Panc1 (cell line): Measurements from ENCODE around the gene TMEM167A. TPM values are rescaled to one million over a fixed set of nuclear protein-coding genes. Genes with fewer than 3 reads are reported as not detected.

Experiments
- ATAC-seq: fragments of 200-7000 bp; cut with Tn5 transposase; 2 replicates; pipeline ENCODE4 v1.9.1; 2020; ENCODE audit warnings: mild to moderate bottlenecking, moderate library complexity
- Bru-seq: library from RNA; stranded (reverse); fragments of 400-500 nt; gene quantifications from one replicate; lab custom pipeline; 2021; lab: Mats Ljungman, UMichigan
- BruChase-seq, 2 experiments: library from RNA; stranded (reverse); fragments of 400-500 nt; gene quantifications; one replicate each; lab custom pipeline; 2021; lab: Mats Ljungman, UMichigan
- BruUV-seq: library from RNA; stranded (reverse); fragments of 400-500 nt; replicated peaks from 2 replicates; lab custom pipeline; 2021; lab: Mats Ljungman, UMichigan
- CTCF ChIA-PET: fragments of 300-600 bp; sonication (Branson Sonifier 250); formaldehyde crosslinking; loops from one replicate; lab custom pipeline; 2022; ENCODE audit warnings: antibody characterized with exemption; lab: Charles Lee
- POLR2A ChIA-PET: fragments of 300-600 bp; sonication (Branson Sonifier 250); formaldehyde crosslinking; loops from one replicate; lab custom pipeline; 2022; ENCODE audit warnings: antibody characterized with exemption; lab: Charles Lee
- DNase-seq: peaks from one replicate; pipeline ENCODE4 v3.0.0-alpha.2; 2010; ENCODE audit warnings: low read depth, low spot score
- H3K27ac ChIP-seq: 2 replicates; pipeline ENCODE4 v1.5.1; 2011; ENCODE audit warnings: mild to moderate bottlenecking, low read length, inconsistent platforms
- H3K27me3 ChIP-seq: fragments of 200-500 bp; sonication (Bioruptor generic); 2 replicates; pipeline ENCODE4 v1.6.0; 2014; ENCODE audit warnings: low read length, inconsistent platforms; ENCODE audit not compliant: control insufficient read depth, insufficient read depth
- H3K36me3 ChIP-seq: fragments of 200-500 bp; sonication (Bioruptor generic); 2 replicates; pipeline ENCODE4 v1.5.1; 2014; ENCODE audit warnings: inconsistent platforms, mild to moderate bottlenecking, low read length, moderate library complexity; ENCODE audit not compliant: control insufficient read depth, insufficient read depth
- H3K4me1 ChIP-seq: 2 replicates; pipeline ENCODE4 v1.5.1; 2011; ENCODE audit warnings: inconsistent platforms, mild to moderate bottlenecking, low read length, moderate library complexity; ENCODE audit not compliant: control insufficient read depth, insufficient read depth
- H3K4me3 ChIP-seq, 2 experiments: 2 replicates each; pipeline ENCODE4 v1.5.1; 2011 to 2012; ENCODE audit warnings: low read depth in 2 of 2, low read length in 2 of 2, mild to moderate bottlenecking in 2 of 2, inconsistent platforms in 1 of 2, moderate library complexity in 1 of 2
- H3K9me3 ChIP-seq: fragments of 200-500 bp; sonication (Bioruptor generic); 2 replicates; pipeline ENCODE4 v1.5.1; 2014; ENCODE audit warnings: low read depth, mild to moderate bottlenecking, inconsistent platforms, low read length, moderate library complexity; ENCODE audit not compliant: control insufficient read depth, insufficient read depth
- CTCF ChIP-seq: fragments of 450-650 bp; IDR thresholded peaks from 2 replicates; pipeline ENCODE4 v1.5.1; 2017; ENCODE audit warnings: mild to moderate bottlenecking
- POLR2AphosphoS5 ChIP-seq: IDR thresholded peaks from 2 replicates; pipeline ENCODE4 v1.6.1; 2012; ENCODE audit warnings: mild to moderate bottlenecking, low read depth, low read length, moderate library complexity
- SIN3A ChIP-seq: IDR thresholded peaks from 2 replicates; pipeline ENCODE4 v1.6.1; 2012; ENCODE audit warnings: low read depth, mild to moderate bottlenecking, low read length, moderate library complexity, borderline replicate concordance; ENCODE audit not compliant: insufficient read depth
- TCF7L2 ChIP-seq: IDR thresholded peaks from 2 replicates; pipeline ENCODE4 v1.6.1; 2011; ENCODE audit warnings: mild to moderate bottlenecking, low read depth, low read length, inconsistent platforms
- in situ Hi-C: cut with HindIII; loops from 2 replicates; pipeline ENCODE4 v1.10.0; 2016; ENCODE audit warnings: low sequenced_read_pairs, low pct_unique_long_range_greater_than_20kb
- intact Hi-C: fragments of 100-400 bp; cut with micrococcal nuclease; formaldehyde crosslinking; loops from one replicate; pipeline ENCODE4 v1.10.0; 2022; ENCODE audit not compliant: unreplicated experiment
- long read RNA-seq: library from polyadenylated mRNA; unstranded; transcript quantifications from one replicate; pipeline ENCODE4 v2.0.0, GENCODE V29; 2021; ENCODE audit not compliant: unreplicated experiment
- polyA plus RNA-seq: library from polyadenylated mRNA; unstranded; fragments of >200 nt; gene quantifications from one replicate; pipeline ENCODE4 v1.2.1, GENCODE V29; 2012; ENCODE audit warnings: missing spikeins; ENCODE audit not compliant: insufficient read length
- total RNA-seq: library from RNA; stranded (reverse); gene quantifications from one replicate; pipeline ENCODE4 v1.2.1, GENCODE V29; 2021; ENCODE audit not compliant: unreplicated experiment
- TF ChIP-seq, protein P1 (sequence below), 2 experiments: IDR thresholded peaks; 2 replicates each; pipeline ENCODE4 v1.6.1; 2011 to 2012; ENCODE audit warnings: low read depth in 2 of 2, control low read depth in 1 of 2, low read length in 1 of 2, mild to moderate bottlenecking in 1 of 2, moderate library complexity in 1 of 2; ENCODE audit not compliant: insufficient read depth in 1 of 2

Gene TMEM167A, protein sequence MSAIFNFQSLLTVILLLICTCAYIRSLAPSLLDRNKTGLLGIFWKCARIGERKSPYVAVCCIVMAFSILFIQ
- total RNA-seq, result 117 TPM
- polyA plus RNA-seq, result 35.9 TPM
- percentile 96 among the genes with signal in this experiment for Bru-seq, nascent RNA
- BruChase-seq, experiment 1, labeled RNA remaining after a 2-hour chase, result percentile 95 among the genes with signal in this experiment
- percentile 97 among the genes with signal in this experiment for BruChase-seq, experiment 2, labeled RNA remaining after a 6-hour chase
- long read RNA-seq, full-length matches to known transcripts, result 162 of 185 reads
- long read RNA-seq, partial matches to known transcripts, result 6 of 185 reads
- long read RNA-seq, other reads (novel, unspliced or antisense), result 17 of 185 reads

DNA sequence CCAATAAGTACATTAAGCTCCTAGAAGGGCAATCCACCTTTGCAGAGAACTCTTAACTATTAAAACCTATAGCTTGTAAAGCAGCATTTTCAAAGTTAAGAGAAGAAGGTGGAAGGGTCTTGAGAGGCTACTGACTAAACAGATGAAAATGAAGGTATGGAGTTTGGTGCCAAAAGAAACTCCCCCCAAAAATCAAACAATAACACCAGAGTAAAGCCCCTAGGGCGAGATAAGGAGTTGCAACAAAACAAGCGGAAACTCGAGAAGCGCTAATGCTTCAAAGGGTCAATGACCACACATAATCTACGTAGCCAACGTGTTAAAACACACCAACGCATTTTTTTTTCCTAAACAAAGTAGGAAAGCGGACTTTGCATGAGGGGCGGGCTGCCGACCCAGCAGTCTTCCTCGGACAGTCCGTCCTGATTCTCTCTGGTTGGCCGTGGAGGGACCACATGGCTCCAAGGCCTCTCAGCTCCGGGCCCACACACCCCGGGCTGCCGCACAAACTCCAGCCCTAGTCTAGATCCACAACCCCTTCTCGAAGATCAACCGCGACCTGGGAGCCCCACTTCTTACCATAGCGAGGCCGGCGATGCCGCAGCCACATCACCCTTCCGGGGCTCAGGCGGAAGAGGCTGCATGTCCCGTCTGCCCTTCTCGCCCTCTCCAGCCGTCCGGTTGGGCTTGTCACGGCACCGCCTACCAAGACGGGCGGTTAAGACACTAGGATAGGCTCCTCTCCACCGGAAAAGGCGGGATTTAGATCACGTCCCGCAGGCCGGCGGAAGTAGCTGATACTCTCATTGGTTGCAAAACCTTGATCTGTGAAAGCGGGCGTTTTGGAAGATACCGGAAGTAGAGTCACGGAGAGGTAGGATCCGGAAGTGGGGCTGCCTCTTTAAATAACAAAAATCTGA, at the start of gene TMEM167A, which contains the start of gene XRCC4:
TMEM167A (minus strand) TSS at position 653 of the 920 bp plus-strand sequence; CDS start at position 582, 71 bp downstream.
XRCC4 (plus strand) TSS at position 806 of the 920 bp plus-strand sequence. CDS start 27,373 bp downstream, outside the sequence.
- BruUV-seq, result no TSS peak
- peaks cover 8% of the 10 kb centered on the region; the same call in 1 of the 2 replicates for H3K4me1 ChIP-seq
- no peaks in the 10 kb centered on the region for H3K9me3 ChIP-seq
- TF ChIP-seq, protein P1, sequence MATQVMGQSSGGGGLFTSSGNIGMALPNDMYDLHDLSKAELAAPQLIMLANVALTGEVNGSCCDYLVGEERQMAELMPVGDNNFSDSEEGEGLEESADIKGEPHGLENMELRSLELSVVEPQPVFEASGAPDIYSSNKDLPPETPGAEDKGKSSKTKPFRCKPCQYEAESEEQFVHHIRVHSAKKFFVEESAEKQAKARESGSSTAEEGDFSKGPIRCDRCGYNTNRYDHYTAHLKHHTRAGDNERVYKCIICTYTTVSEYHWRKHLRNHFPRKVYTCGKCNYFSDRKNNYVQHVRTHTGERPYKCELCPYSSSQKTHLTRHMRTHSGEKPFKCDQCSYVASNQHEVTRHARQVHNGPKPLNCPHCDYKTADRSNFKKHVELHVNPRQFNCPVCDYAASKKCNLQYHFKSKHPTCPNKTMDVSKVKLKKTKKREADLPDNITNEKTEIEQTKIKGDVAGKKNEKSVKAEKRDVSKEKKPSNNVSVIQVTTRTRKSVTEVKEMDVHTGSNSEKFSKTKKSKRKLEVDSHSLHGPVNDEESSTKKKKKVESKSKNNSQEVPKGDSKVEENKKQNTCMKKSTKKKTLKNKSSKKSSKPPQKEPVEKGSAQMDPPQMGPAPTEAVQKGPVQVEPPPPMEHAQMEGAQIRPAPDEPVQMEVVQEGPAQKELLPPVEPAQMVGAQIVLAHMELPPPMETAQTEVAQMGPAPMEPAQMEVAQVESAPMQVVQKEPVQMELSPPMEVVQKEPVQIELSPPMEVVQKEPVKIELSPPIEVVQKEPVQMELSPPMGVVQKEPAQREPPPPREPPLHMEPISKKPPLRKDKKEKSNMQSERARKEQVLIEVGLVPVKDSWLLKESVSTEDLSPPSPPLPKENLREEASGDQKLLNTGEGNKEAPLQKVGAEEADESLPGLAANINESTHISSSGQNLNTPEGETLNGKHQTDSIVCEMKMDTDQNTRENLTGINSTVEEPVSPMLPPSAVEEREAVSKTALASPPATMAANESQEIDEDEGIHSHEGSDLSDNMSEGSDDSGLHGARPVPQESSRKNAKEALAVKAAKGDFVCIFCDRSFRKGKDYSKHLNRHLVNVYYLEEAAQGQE (IDR thresholded peaks at IDR 0.05; ENCODE audit: insufficient read depth in 1 of 2, low read depth in 2 of 2, low read length in 1 of 2), result no peak
- TF ChIP-seq CTCF (no peak), TCF7L2 (peak; percentile 82), POLR2AphosphoS5 (peak; percentile 86), SIN3A (no peak; the same call in 1 of the 2 replicates)
- H3K4me3 ChIP-seq, result peak within 1 kb of the TSS; percentile 96 to 100
- in situ Hi-C loops (no loop called here), intact Hi-C loops (loop anchor here (5.0 kb wide), 1 partner anchor 395 kb away; the partner anchor contains the start of gene VCAN)
- H3K36me3 ChIP-seq, result peaks cover 6% of the 10 kb centered on the region; the same call in 1 of the 2 replicates
- POLR2A ChIA-PET, result interaction anchor here (0.6 to 0.9 kb wide), 3 partner anchors 9 to 204 kb away, joined by 3 to 6 read pairs (median 4); no protein-coding TSS in a partner anchor
- peak; percentile 89 for DNase-seq
- H3K27ac ChIP-seq, result peak within 1 kb of the TSS; percentile 99
- ATAC-seq, result peak; percentile 100
- CTCF ChIA-PET, result interaction anchor here (0.6 kb wide), 1 partner anchor 718 kb away, joined by 3 read pairs; no protein-coding TSS in a partner anchor
- no peaks in the 10 kb centered on the region for H3K27me3 ChIP-seq

DNA sequence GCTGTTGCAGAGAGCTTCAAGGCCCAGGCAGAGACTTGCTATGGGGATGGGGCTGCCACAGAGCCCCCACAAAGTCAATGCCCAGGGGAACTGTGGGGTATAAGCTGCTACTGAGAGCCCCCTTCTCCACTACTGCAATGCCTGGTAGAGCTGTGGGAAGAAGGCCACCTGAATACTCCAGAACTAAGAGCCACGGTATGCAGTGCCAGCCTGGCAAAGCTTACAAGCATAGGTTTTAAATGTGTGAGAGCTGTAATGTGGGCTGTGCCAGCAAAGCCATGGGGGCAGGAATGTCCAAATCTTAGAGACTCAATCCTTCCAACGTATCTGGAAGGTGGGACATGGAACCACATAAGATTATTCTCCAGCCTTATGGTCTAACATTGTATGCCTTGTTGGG, 49.3 kb upstream of the TMEM167A start:
- no peaks in the 10 kb centered on the region; the same call in 1 of the 2 replicates for H3K4me1 ChIP-seq
- DNase-seq (no peak), ATAC-seq (no peak)
- intact Hi-C loops, result no loop called here
- TF ChIP-seq SIN3A (no peak), CTCF (no peak), TCF7L2 (no peak), POLR2AphosphoS5 (no peak)
- TF ChIP-seq, protein P1 (IDR thresholded peaks at IDR 0.05; ENCODE audit: insufficient read depth in 1 of 2, low read depth in 2 of 2, low read length in 1 of 2), result no peak
- no peak overlapping the region for H3K27ac ChIP-seq
- in situ Hi-C loops, result no loop called here
- H3K9me3 ChIP-seq, result no peaks in the 10 kb centered on the region
- POLR2A ChIA-PET, result no interaction called here
- H3K36me3 ChIP-seq, result no peaks in the 10 kb centered on the region
- H3K27me3 ChIP-seq, result no peaks in the 10 kb centered on the region
- no TSS peak for BruUV-seq
- CTCF ChIA-PET, result no interaction called here
- H3K4me3 ChIP-seq, result no peak overlapping the region
